NCI-H526 (cell line): ENCODE data around the gene GART.
"Not testable (repeated sequence)": the region's sequence is repeated elsewhere in the genome, so short reads cannot be mapped to it uniquely, and the experiment has no call there.

ENCODE experiments used
- DNase-seq, 2 experiments: peaks; one replicate each; lab custom pipeline; 2025; lab: John Stamatoyannopoulos, UW

GART gene

GRCh38 chr21:33541756-33542639 lies at the start of gene GART:
Gene GART, minus strand, starts transcription at chr21:33542117. Its CDS starts 2,802 bp downstream, at chr21:33539315.
- DNase-seq, result peak; percentile 76 to 93

- peak; percentile 31 to 93 for DNase-seq
Observed at GRCh38 chr21:33588485-33589335, 46.8 kb upstream of the GART start, which contains the start of gene DONSON. Gene DONSON, minus strand, starts transcription at chr21:33588684. Its CDS starts 43 bp downstream, at chr21:33588641.

- DNase-seq, result peak; percentile 12 to 55
Observed at GRCh38 chr21:33587792-33588484, 46.0 kb upstream of the GART start.

- DNase-seq, result no peak
Observed at GRCh38 chr21:33586927-33587326, 45.0 kb upstream of the GART start.

- no peak for DNase-seq
Observed at GRCh38 chr21:33584455-33584854, 42.5 kb upstream of the GART start.

- DNase-seq, result no peak
Observed at GRCh38 chr21:33578959-33579542, 37.1 kb upstream of the GART start.

GRCh38 chr21:33578214-33578613 lies 36.3 kb upstream of the GART start:
- no peak for DNase-seq

GRCh38 chr21:33576741-33577141 lies 34.8 kb upstream of the GART start:
- not testable (repeated sequence) for DNase-seq

GRCh38 chr21:33572350-33572749 lies 30.4 kb upstream of the GART start:
- no peak for DNase-seq

- DNase-seq, result no peak
Observed at GRCh38 chr21:33569991-33570390, 28.1 kb upstream of the GART start.

GRCh38 chr21:33568448-33568847 lies 26.5 kb upstream of the GART start:
- DNase-seq, result no peak

GRCh38 chr21:33567914-33568313 lies 26.0 kb upstream of the GART start:
- DNase-seq, result no peak

- DNase-seq, result no peak
Observed at GRCh38 chr21:33566514-33566913, 24.6 kb upstream of the GART start.

GRCh38 chr21:33562389-33562788 lies 20.5 kb upstream of the GART start:
- DNase-seq, result no peak

GRCh38 chr21:33561373-33561772 lies 19.5 kb upstream of the GART start:
- DNase-seq, result no peak

GRCh38 chr21:33560965-33561364 lies 19.0 kb upstream of the GART start:
- no peak for DNase-seq

- DNase-seq, result no peak
Observed at GRCh38 chr21:33559813-33560212, 17.9 kb upstream of the GART start.

GRCh38 chr21:33558777-33559421 lies 17.0 kb upstream of the GART start:
- DNase-seq, result no peak

- no peak for DNase-seq
Observed at GRCh38 chr21:33557447-33557846, 15.5 kb upstream of the GART start.

- DNase-seq, result no peak
Observed at GRCh38 chr21:33554982-33555344, 13.0 kb upstream of the GART start.

GRCh38 chr21:33554236-33554981 lies 12.5 kb upstream of the GART start:
- no peak for DNase-seq
